VCaP (cell line): ENCODE measurements around the gene LAMC1.

Source experiments
- H3K27ac ChIP-seq: fragments of 450-650 bp; 2 replicates; pipeline ENCODE4 v1.5.1; 2017
- TF ChIP-seq, protein P1 (sequence below): fragments of 450-650 bp; conservative IDR thresholded peaks from 2 replicates; pipeline ENCODE4 v1.5.1; 2017; ENCODE audit warnings: mild to moderate bottlenecking, moderate library complexity

Gene LAMC1

DNA sequence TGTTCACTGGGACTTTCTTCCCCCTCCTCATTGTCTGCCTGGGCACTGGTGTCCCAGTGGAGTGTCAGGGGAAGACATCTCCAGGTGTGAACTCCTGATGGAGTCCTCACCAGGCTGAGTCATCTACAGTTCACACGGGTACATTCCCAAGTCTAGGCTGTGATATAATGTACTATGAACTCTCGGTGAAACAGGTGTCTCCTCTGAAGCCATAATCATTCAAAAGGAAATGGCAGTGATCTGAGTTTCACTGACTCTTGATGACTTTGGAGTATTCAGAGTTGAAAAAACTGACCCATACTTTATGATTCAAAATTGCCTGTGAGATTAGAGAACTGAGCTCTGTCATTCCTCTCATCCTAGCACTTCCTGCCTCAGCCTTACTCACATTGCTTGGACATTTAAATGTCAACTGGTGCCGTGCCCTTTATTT is 171.9 kb downstream of the LAMC1 start:
- no peak overlapping the region for H3K27ac ChIP-seq
- TF ChIP-seq, protein P1, sequence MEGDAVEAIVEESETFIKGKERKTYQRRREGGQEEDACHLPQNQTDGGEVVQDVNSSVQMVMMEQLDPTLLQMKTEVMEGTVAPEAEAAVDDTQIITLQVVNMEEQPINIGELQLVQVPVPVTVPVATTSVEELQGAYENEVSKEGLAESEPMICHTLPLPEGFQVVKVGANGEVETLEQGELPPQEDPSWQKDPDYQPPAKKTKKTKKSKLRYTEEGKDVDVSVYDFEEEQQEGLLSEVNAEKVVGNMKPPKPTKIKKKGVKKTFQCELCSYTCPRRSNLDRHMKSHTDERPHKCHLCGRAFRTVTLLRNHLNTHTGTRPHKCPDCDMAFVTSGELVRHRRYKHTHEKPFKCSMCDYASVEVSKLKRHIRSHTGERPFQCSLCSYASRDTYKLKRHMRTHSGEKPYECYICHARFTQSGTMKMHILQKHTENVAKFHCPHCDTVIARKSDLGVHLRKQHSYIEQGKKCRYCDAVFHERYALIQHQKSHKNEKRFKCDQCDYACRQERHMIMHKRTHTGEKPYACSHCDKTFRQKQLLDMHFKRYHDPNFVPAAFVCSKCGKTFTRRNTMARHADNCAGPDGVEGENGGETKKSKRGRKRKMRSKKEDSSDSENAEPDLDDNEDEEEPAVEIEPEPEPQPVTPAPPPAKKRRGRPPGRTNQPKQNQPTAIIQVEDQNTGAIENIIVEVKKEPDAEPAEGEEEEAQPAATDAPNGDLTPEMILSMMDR: no peak
